ENCODE results near the gene HOXA2. TPM values are rescaled to one million over a fixed set of nuclear protein-coding genes. Genes with fewer than 3 reads are reported as not detected.

HOXA2 gene
- total RNA-seq, 5 donors from 2014 or later (not counting 1 experiment from before 2014, with no cell fraction given): not detected

DNA sequence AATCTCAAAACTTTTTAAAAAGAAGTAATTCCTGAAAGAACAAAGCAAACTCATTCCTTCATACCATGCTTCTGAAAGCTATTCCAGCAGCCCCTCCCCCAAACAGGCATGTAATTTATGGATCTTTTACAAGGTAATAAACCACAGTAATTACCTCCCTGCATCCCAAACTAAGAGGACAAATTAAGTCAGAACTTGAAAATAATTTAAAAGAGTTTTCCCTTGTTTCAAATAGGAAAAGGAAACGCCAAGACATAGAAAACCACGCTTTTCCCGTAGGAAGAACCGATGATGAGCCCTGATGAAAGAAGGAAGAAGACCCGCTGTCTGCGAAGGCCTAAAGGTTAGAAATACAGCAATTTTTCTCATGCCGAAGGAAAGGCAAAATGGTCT, 19.2 kb upstream of the HOXA2 start:
- Mint-ChIP-seq H3K27ac (no peak overlapping the region), H3K27me3 (peaks cover 4 to 30% of the 10 kb centered on the region in 2 donors), H3K4me3 (no peak overlapping the region), H3K4me1 (no peaks in the 10 kb centered on the region), H3K36me3 (no peaks in the 10 kb centered on the region), H3K9me3 (no peaks in the 10 kb centered on the region)
- H3K9me3 ChIP-seq: no peaks in the 10 kb centered on the region
- H3K27ac ChIP-seq (ENCODE audit: low read length): no peak overlapping the region
- H3K36me3 ChIP-seq (ENCODE audit: control insufficient read depth in 2 of 2, extremely low read depth in 1 of 2, insufficient read depth in 1 of 2, low read length in 1 of 2): no peaks in the 10 kb centered on the region
- DNase-seq (no peak), ATAC-seq (replicated peaks in 1 of 4) (no peak)
- no peak overlapping the region for H3K4me3 ChIP-seq (ENCODE audit: control insufficient read depth in 1 of 2, extremely low read depth in 1 of 2, low read length in 1 of 2)
- POLR2A ChIA-PET: no interaction called here
- H3K27me3 ChIP-seq (replicated peaks in 1 of 2; ENCODE audit: control insufficient read depth in 2 of 2, extremely low read depth in 1 of 2, insufficient read depth in 2 of 2, low read length in 1 of 2): peaks cover 0 to 41% of the 10 kb centered on the region in 2 experiments
- CTCF ChIA-PET: interaction anchor here in 1 of 2 donors (0.8 kb wide), 1 partner anchor 1464 kb away, joined by 4 read pairs; no protein-coding TSS in a partner anchor
- H3K4me1 ChIP-seq (ENCODE audit: control insufficient read depth in 1 of 2, extremely low read depth in 1 of 2, insufficient read depth in 2 of 2, low read length in 2 of 2): no peaks in the 10 kb centered on the region
- 81% methylated on average over 7 of the region's 7 CpGs for WGBS (ENCODE audit: insufficient coverage)

DNA sequence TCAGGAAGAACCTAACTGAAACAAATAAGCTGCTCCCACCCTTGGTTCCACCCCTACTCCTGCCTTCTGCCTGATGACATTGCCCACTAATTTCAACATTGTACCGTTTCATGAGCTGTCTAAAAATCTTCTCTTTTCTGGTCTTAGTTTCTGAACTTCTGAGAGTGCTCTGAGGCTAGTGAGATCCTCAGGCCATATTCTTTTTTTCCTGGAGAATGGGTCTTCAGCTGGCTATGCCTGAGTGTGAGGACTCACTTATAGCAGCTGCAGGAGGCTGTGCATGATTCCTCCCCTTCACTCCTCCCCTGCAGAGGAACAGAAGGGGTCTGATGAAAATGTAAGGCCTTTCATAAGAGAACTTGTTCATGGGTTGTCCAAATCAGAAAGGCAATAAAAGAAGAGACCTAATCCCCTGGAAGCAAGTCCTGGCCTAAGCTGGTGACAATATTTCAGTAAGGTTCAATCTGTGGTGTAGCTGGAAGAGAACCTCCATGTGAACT, 17.0 kb upstream of the HOXA2 start:
- DNase-seq (no peak), ATAC-seq (replicated peaks in 1 of 4) (no peak)
- H3K4me3 Mint-ChIP-seq: no peak overlapping the region
- peaks cover 1 to 11% of the 10 kb centered on the region in 2 donors for H3K27me3 Mint-ChIP-seq
- no peaks in the 10 kb centered on the region for H3K36me3 Mint-ChIP-seq
- no peaks in the 10 kb centered on the region for H3K9me3 ChIP-seq
- H3K4me3 ChIP-seq (ENCODE audit: control insufficient read depth in 1 of 2, extremely low read depth in 1 of 2, low read length in 1 of 2): no peak overlapping the region
- H3K4me1 Mint-ChIP-seq: no peaks in the 10 kb centered on the region
- no peaks in the 10 kb centered on the region for H3K36me3 ChIP-seq (ENCODE audit: control insufficient read depth in 2 of 2, extremely low read depth in 1 of 2, insufficient read depth in 1 of 2, low read length in 1 of 2)
- no peaks in the 10 kb centered on the region for H3K4me1 ChIP-seq (ENCODE audit: control insufficient read depth in 1 of 2, extremely low read depth in 1 of 2, insufficient read depth in 2 of 2, low read length in 2 of 2)
- H3K27me3 ChIP-seq (replicated peaks in 1 of 2; ENCODE audit: control insufficient read depth in 2 of 2, extremely low read depth in 1 of 2, insufficient read depth in 2 of 2, low read length in 1 of 2): peaks cover 0 to 48% of the 10 kb centered on the region in 2 experiments
- H3K27ac Mint-ChIP-seq: no peak overlapping the region
- CTCF ChIA-PET: no interaction called here
- H3K9me3 Mint-ChIP-seq: no peaks in the 10 kb centered on the region
- POLR2A ChIA-PET: interaction anchor here in 1 of 2 donors (1.1 kb wide), 1 partner anchor 20 kb away, joined by 3 read pairs; no protein-coding TSS in a partner anchor
- no CpG with 5 or more reads among the region's 1 CpG for WGBS (ENCODE audit: insufficient coverage)
- no peak overlapping the region for H3K27ac ChIP-seq (ENCODE audit: low read length)

DNA sequence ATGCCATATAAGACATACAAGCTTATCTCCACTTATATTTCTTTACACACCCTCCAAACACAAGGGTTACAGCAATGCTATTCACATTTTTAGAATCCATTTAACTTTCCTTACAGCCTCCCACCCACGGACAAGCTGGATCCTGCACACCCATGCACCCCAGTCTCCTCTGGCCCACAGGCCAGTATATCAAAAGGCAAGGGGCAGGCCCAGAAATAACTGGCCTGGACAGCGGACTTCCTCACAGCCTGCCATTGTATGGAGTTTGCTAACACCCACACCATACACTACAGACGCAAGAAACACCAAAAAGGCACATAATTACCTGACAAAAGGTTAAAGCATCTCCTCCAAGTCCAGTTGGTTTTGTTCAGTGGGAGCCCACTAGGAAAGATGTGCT, 16.1 kb upstream of the HOXA2 start:
- peaks cover 0 to 41% of the 10 kb centered on the region in 2 experiments for H3K27me3 ChIP-seq (replicated peaks in 1 of 2; ENCODE audit: control insufficient read depth in 2 of 2, extremely low read depth in 1 of 2, insufficient read depth in 2 of 2, low read length in 1 of 2)
- H3K27ac ChIP-seq (ENCODE audit: low read length): no peak overlapping the region
- ChIA-PET POLR2A (no interaction called here), CTCF (no interaction called here)
- Mint-ChIP-seq H3K36me3 (no peaks in the 10 kb centered on the region), H3K4me3 (no peak overlapping the region), H3K9me3 (no peaks in the 10 kb centered on the region), H3K27ac (no peak overlapping the region), H3K27me3 (peaks cover 0 to 6% of the 10 kb centered on the region in 2 donors), H3K4me1 (no peaks in the 10 kb centered on the region)
- ATAC-seq (replicated peaks in 1 of 4) (no peak), DNase-seq (no peak)
- 63% methylated on average over 1 of the region's 3 CpGs for WGBS (ENCODE audit: insufficient coverage)
- no peaks in the 10 kb centered on the region for H3K9me3 ChIP-seq
- no peaks in the 10 kb centered on the region for H3K4me1 ChIP-seq (ENCODE audit: control insufficient read depth in 1 of 2, extremely low read depth in 1 of 2, insufficient read depth in 2 of 2, low read length in 2 of 2)
- H3K36me3 ChIP-seq (ENCODE audit: control insufficient read depth in 2 of 2, extremely low read depth in 1 of 2, insufficient read depth in 1 of 2, low read length in 1 of 2): no peaks in the 10 kb centered on the region
- no peak overlapping the region for H3K4me3 ChIP-seq (ENCODE audit: control insufficient read depth in 1 of 2, extremely low read depth in 1 of 2, low read length in 1 of 2)

DNA sequence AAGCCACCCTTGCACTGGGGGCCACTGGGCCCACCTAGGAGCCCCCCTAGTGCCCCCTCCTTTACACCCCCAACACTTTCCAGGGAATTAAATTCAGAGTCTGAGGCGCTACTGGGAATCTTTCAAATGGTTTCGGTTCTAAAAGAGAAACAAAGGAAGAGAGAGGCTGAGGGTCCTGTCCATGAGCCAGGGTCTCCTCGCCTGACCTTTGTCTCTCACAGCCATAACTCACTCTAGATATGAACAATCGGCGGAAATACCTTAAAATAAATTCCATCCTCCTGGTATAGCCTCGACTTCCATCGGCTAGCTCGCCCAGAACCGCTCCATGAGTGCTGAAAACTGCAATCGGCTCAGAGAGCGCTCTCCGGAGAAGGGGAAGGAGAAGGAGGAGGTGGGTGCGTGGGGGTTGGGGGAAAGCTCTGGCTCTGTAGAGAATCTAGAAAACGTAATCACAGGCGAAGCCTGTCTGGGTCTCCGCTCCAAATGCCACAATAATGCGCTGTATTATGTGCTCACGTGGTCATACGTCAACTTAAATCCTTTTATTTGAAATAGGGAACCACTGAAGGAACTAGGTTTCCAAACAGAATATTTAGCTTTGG, 15.5 kb upstream of the HOXA2 start:
- no peak overlapping the region for H3K4me3 ChIP-seq (ENCODE audit: control insufficient read depth in 1 of 2, extremely low read depth in 1 of 2, low read length in 1 of 2)
- no peaks in the 10 kb centered on the region for H3K36me3 ChIP-seq (ENCODE audit: control insufficient read depth in 2 of 2, extremely low read depth in 1 of 2, insufficient read depth in 1 of 2, low read length in 1 of 2)
- H3K9me3 ChIP-seq: no peaks in the 10 kb centered on the region
- ChIA-PET POLR2A (no interaction called here), CTCF (interaction anchor here in 1 of 2 donors (0.7 kb wide), 1 partner anchor 727 kb away, joined by 3 read pairs; no protein-coding TSS in a partner anchor)
- Mint-ChIP-seq H3K27me3 (peaks cover 0 to 6% of the 10 kb centered on the region in 2 donors), H3K27ac (no peak overlapping the region), H3K9me3 (no peaks in the 10 kb centered on the region), H3K4me1 (no peaks in the 10 kb centered on the region), H3K4me3 (no peak overlapping the region), H3K36me3 (no peaks in the 10 kb centered on the region)
- no peak for ATAC-seq (replicated peaks in 1 of 4)
- peaks cover 0 to 40% of the 10 kb centered on the region in 2 experiments for H3K27me3 ChIP-seq (replicated peaks in 1 of 2; ENCODE audit: control insufficient read depth in 2 of 2, extremely low read depth in 1 of 2, insufficient read depth in 2 of 2, low read length in 1 of 2)
- 95% methylated on average over 10 of the region's 19 CpGs for WGBS (ENCODE audit: insufficient coverage)
- no peaks in the 10 kb centered on the region for H3K4me1 ChIP-seq (ENCODE audit: control insufficient read depth in 1 of 2, extremely low read depth in 1 of 2, insufficient read depth in 2 of 2, low read length in 2 of 2)
- H3K27ac ChIP-seq (ENCODE audit: low read length): no peak overlapping the region
- no peak for DNase-seq

DNA sequence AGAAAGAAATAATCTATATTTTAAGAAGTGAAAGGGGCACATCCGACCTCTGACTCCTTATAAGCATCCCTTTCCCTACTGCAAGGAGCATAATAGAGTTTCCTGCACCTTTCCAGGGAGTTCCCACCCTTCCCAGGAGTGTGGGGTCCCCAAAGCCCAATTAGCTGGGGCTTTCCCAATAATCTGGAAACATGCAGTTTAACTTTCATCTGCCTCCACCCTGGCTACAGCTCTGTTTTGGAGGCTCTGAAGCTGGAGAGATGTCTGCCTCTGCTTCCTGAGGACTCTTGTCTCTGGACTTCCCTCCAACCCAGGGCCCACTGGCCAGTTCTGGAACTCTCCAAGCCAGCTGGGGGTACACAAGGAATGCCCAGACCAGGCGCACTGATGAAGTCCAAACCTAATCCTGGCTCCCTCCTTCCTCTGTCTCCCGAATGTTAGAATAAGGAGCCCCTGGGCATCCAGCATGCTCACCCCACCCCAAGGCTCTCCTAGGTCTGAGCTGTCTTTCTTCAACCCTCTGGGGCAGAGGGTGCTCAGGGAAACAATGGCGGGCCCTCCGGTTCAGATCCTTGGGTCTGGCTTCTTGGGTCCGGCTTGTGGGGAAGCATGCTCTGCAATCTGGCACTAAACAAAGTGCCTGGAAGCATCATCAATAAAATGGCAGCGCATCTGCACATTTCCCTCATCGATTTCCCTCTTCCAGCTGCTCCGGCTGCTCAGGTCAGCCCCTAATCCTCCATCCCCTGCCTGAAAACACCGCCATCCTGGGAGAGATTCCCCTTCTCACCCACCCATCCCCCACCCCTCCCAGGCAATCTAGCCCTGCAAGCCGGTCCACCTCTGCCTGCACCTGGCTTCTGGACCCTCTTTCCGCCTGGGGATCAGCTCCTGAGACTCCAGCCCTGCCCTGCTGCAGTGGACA, 14.7 kb upstream of the HOXA2 start:
- Histone ChIP-seq H3K4me3 (ENCODE audit: control insufficient read depth in 1 of 2, extremely low read depth in 1 of 2, low read length in 1 of 2) (no peak overlapping the region), H3K36me3 (ENCODE audit: control insufficient read depth in 2 of 2, extremely low read depth in 1 of 2, insufficient read depth in 1 of 2, low read length in 1 of 2) (no peaks in the 10 kb centered on the region), H3K27ac (ENCODE audit: low read length) (no peak overlapping the region), H3K9me3 (no peaks in the 10 kb centered on the region), H3K27me3 (replicated peaks in 1 of 2; ENCODE audit: control insufficient read depth in 2 of 2, extremely low read depth in 1 of 2, insufficient read depth in 2 of 2, low read length in 1 of 2) (peaks cover 0 to 41% of the 10 kb centered on the region in 2 experiments), H3K4me1 (ENCODE audit: control insufficient read depth in 1 of 2, extremely low read depth in 1 of 2, insufficient read depth in 2 of 2, low read length in 2 of 2) (no peaks in the 10 kb centered on the region)
- Mint-ChIP-seq H3K36me3 (no peaks in the 10 kb centered on the region), H3K4me3 (no peak overlapping the region), H3K27me3 (peaks cover 0 to 6% of the 10 kb centered on the region in 2 donors), H3K4me1 (no peaks in the 10 kb centered on the region), H3K9me3 (no peaks in the 10 kb centered on the region), H3K27ac (no peak overlapping the region)
- CTCF ChIA-PET: interaction anchor here in 1 of 2 donors (0.7 kb wide), 1 partner anchor 727 kb away, joined by 3 read pairs; no protein-coding TSS in a partner anchor
- ATAC-seq (replicated peaks in 1 of 4) (no peak), DNase-seq (no peak)
- 82% methylated on average over 8 of the region's 12 CpGs for WGBS (ENCODE audit: insufficient coverage)
- POLR2A ChIA-PET: no interaction called here

DNA sequence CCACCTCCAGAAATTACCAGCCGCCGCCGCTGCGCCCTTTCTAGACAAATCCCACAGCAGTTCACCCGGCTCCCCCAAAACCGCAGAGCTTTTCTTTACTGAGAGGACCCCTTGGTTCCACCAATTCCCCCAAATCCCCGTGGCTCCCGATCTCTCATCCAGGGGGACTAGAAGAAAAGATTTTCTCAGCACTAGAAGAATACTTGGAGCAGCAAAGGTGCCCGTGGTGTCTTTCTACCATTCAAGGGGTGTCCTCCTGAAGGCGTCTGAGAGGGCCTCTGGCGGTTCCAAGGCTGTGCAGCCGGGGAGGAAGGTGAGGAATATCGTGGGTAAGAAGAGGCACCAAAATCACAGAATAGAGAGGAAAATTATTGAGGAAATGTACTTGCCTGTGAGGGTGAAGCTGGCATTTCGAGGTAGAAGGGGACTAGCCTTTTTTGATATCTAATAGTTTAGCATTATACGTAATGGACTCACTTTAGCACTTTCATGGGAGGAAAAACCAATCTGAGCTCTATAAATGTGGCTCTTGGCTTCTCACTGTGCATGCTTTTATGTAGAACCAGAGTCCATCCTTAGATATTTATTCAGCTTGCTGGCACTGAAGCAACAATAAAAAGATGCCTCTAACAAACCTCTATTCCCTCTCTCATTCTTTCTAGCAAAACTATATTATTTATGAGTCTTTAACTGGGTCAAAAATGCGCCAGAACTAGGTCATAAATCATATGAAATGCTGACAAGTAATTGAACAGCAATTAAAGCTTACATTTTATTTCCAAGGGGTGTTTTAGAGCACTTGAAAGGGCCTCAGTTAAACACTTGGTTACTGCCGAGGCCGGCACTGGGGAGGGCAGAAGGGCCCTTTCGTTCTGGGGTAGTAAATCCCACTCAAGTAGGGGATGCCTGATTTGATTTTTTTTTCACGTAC, 13.8 kb upstream of the HOXA2 start:
- POLR2A ChIA-PET: interaction anchor here in 1 of 2 donors (0.5 kb wide), 1 partner anchor 1036 kb away, joined by 3 read pairs; no protein-coding TSS in a partner anchor

More for the DNA sequence above, 13.8 kb upstream of the HOXA2 start:
- Histone ChIP-seq H3K27me3 (replicated peaks in 1 of 2; ENCODE audit: control insufficient read depth in 2 of 2, extremely low read depth in 1 of 2, insufficient read depth in 2 of 2, low read length in 1 of 2) (peaks cover 0 to 41% of the 10 kb centered on the region in 2 experiments), H3K36me3 (ENCODE audit: control insufficient read depth in 2 of 2, extremely low read depth in 1 of 2, insufficient read depth in 1 of 2, low read length in 1 of 2) (no peaks in the 10 kb centered on the region), H3K9me3 (no peaks in the 10 kb centered on the region), H3K4me3 (ENCODE audit: control insufficient read depth in 1 of 2, extremely low read depth in 1 of 2, low read length in 1 of 2) (no peak overlapping the region), H3K27ac (ENCODE audit: low read length) (no peak overlapping the region), H3K4me1 (ENCODE audit: control insufficient read depth in 1 of 2, extremely low read depth in 1 of 2, insufficient read depth in 2 of 2, low read length in 2 of 2) (no peaks in the 10 kb centered on the region)
- H3K4me1 Mint-ChIP-seq: no peaks in the 10 kb centered on the region
- no peak for ATAC-seq (replicated peaks in 1 of 4)
- H3K9me3 Mint-ChIP-seq: no peaks in the 10 kb centered on the region
- H3K27me3 Mint-ChIP-seq: peaks cover 0 to 6% of the 10 kb centered on the region in 2 donors
- CTCF ChIA-PET: no interaction called here
- no peak overlapping the region for H3K27ac Mint-ChIP-seq
- no peak overlapping the region for H3K4me3 Mint-ChIP-seq
- WGBS (ENCODE audit: insufficient coverage): 79% methylated on average over 8 of the region's 20 CpGs
- H3K36me3 Mint-ChIP-seq: no peaks in the 10 kb centered on the region
- DNase-seq: no peak

Data from T-cell (primary cell).